SKM-1 (cell line): ENCODE measurements around the gene PAX8.

ENCODE experiments used
- DNase-seq: peaks from one replicate; lab custom pipeline; 2025; ENCODE audit not compliant: unreplicated experiment; lab: John Stamatoyannopoulos, UW

The PAX8 gene

DNA sequence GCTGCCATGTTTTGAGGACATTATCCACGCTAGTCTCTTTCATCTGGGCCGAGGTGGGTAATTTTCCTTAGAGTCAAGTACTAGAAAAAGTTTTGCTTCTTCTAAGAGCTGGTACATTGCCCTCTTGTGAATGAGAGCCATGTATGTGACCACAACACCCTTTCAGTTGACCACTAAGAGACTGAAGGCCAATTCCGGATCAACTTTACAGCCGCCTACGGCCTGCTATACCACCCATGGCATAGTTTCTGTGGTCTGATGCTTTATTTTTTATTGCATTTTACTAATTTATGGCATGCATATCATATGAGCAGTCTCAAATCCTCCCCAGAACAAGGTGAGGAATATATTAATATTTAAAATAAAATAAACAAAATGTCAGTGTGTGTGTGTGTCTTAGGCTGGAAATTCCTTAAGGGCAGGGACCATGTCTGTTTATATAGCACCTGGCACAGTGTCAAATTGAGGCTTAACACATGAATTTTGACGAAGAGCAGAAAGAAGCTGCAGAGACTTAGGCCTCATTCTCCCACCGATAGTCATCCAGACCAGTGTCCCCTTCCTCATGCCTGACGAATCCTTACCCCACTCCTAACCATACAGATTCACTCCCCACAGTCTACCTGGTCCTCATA lies 69.6 kb downstream of the PAX8 start:
- no peak for DNase-seq

DNA sequence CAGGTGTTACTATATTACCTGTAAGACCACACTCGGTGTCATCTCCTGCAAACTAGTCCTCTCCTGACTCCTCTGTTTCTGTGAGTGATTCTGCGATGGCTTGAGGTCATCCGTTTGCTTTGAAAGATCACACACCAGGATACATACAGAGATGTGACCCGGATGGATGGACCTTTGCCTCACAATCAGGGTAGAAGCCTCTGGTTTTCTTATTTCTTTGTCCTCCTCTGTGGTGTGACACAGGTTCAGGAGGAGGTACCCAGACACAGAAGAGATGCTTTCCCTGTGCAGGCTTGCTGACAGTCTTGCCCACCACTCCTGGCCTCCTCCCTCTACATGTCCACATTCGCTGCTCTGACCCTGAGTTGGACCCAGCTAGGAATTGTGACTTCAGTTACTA lies 70.3 kb downstream of the PAX8 start:
- DNase-seq = no peak

DNA sequence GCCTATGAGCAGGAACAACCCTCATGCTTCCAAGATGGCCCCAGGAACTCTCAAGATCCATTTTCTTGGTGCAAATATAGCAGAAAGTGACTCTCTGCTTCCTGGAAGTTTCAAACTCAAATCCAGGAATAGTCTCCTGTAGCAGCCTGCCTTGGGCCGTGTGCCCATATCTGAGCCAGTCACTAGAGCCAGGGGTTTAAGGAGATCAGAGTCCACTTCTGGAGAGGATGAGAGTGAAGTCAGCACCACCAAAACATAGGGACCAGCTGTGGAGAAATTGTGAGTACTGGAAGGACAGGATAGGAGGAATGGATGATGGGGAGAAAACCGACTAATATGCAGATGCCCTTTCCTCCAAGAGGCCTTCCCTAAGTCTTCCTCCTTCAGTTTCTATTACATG lies 71.7 kb downstream of the PAX8 start:
- no peak for DNase-seq

DNA sequence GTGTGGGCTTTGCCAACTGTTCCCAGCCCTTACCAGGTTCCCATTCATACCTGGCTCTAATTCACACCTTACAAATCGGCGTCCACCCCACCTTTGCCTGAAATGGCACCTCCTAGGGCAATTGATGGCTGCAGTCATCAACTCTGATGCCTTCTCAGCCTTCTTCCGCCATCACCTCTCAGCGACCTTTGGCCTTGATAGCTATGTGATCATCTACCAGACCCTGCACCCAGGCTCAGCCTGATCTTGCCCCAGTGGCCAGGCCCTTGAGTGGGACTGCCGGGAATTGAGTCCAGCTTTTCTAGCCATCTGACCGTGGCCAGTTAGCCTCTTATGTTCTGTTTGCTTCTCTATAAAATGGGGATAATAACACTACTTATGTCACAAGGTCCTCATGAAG lies 72.5 kb downstream of the PAX8 start:
- DNase-seq = no peak

DNA sequence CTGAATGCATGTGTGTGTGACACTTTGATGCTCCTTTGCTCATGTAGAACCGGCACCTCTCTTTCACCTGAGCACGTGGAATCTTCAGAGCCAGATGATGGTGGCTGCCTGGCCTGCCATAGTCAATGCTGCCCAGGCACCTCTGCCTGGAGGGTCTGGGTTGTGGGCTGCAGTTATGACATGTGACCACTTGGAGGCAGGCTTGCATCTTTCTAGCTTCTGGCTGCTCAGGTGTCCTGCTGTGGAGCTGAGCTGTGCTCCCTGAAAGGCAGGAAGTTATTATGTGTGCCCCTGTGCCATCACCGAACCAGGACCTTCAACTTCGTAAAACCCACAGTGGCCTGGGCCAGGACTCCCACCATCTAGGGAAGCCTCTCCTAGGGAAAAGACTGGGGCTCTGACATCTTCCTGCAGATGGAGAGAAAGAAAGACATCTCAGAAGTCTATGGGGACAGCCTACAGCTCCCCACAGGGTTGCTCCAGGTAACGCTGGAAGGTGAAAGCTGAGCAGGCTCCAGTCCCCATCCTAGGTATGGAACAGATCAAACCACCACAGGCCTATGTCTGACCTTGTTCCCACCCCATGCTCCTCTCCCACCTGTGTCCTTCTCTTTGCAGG lies 74.7 kb downstream of the PAX8 start:
- DNase-seq = peak; percentile 42

DNA sequence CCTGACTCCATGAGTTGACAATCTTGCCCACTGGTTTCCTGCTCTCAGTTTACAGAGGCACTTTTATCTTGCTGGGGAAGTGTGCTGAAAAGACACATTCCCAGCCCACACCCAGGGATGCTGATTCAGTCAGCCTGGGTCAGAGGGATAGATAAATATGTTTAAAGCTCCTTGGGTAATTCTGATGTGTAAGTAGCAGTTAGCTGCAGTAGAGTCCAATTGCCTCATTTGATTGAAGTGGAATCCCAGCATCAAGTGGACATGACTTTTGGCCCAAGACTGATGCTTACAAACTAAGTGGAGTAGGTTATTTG lies 75.5 kb downstream of the PAX8 start:
- no peak for DNase-seq

DNA sequence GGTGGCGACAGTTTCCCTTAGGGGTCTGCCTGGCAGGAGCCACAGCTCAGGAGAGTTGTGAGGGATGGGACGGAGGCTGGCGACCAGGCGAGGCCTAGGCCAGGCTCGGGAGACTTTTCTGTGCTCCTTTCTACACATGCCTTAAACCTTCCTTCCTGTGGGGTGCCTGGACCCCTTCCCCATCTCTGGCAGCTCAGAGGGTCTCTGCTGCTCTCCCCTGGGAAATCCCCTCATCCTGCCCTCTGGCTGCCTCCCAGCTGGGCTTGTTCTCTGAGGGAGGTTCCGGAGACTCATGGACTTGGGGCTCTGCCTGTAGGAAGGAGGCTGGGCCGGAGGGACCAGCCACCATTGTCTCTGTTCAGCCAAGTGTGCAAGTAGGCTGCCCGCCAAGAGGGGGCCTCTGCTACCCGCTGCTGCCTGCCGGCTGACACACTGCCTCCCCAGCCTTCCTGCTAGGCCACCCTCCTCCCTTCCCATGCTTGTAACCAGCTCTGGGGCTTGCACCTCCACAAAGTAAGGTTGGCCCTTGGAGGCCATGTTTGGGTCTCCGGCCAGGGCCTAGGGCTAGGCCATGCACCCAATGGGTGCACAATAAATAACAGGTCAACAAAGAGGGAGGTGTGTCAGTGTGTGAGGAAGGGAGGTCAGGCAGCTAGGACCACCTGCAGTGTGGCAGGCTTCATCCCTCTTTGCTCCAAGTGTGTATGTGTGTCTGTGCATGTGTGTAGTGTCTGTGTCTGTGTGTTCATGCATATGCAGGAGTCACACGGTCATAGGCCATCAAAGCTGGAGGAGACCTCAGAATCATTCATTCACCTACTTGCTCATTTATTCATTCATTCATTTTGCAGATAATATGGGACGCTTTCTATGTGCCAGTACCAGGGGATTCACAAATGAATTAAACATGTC lies 76.2 kb downstream of the PAX8 start:
- no peak for DNase-seq

DNA sequence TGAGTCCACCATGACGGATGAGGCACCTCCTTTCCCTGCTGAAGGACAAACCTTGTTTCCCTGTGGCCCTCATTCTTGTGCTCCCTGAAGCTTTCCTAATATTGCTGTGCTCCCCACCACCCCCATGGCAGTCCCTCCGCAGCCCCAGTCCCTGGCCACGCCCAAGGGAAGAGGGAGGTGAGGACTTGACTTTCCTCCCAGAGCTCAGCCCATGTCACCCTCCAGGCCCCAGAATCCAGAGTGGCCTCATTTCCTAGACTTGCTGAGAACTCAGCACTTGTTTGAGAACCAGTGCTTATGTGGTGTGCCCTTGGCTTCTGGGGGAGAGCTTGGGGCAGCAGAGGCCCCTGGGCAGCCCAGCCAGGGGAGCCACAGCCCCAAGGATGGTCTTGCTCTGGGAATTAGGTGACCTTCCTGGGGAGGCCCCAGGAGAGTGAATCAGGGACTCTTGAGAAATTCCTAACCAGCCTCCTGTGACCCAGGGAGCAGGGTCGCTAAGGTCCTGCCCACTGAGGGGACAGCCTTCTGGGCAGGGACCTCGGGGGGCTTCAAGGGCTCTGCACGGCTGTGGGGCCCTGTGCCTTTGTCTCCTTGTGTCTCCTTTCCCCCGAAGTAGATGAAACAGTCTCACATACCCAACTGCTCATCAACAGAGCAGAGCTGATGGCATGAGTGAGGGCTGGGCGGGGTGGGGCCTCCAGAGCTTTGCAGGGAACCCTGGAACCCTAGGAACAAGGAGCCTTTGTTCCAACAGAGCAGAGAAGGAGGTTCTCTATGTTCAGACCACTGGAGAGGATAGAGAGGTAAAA lies 77.0 kb downstream of the PAX8 start:
- DNase-seq = no peak

DNA sequence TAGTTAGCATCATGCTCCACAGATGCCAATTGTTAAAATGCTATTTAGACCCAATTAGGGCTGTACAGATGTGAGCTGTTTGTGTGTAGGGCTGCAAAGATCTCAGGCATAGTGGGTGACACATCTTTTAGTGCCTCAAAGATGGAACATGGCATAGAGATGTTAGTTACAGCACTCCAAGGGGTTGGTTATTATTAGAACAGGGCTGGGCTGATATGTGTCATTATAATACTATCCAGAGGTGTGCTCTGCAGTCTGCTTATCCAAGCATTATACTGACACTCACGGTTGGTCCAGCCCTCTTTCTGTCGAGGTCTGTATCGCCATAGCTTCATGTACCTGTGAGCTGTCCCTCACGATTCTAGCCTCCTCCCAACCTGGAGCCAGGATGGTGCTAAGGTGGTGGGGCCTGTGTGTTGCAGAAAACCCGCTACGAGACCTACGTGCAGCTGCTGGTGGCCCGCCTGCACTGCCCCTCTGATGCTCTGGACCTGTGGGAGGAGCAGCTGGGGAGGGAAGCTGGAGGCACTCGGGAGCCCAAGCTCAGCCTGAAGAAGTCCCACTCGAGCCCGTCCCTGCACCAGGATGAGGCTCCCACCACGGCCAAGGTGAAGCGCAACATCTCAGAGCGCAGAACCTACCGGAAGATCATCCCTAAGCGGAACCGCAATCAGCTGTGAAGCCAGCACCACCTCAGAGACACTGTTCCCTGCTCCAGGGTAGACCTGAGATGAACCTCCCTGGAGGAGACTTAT lies 77.8 kb downstream of the PAX8 start:
- DNase-seq = no peak

DNA sequence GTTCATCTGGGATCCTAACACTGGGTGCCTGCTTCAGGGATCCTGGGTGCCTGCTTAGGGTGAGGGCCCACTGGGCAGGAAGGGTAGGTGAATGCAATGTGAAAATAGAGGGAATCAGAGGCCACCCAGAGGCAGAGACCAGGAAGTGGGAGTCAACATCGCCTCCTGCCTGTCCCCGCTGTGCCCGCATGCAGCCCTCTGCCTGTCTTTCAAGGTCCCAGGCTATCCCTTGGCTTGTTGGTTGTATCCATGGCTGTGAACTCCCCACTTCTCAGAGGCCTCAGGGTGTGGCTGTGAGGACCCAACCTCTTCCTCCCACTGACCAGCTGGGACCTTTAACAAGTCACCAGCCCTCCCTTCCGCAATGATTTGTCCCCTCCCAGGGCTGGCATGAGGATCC lies 78.5 kb downstream of the PAX8 start:
- no peak for DNase-seq

DNA sequence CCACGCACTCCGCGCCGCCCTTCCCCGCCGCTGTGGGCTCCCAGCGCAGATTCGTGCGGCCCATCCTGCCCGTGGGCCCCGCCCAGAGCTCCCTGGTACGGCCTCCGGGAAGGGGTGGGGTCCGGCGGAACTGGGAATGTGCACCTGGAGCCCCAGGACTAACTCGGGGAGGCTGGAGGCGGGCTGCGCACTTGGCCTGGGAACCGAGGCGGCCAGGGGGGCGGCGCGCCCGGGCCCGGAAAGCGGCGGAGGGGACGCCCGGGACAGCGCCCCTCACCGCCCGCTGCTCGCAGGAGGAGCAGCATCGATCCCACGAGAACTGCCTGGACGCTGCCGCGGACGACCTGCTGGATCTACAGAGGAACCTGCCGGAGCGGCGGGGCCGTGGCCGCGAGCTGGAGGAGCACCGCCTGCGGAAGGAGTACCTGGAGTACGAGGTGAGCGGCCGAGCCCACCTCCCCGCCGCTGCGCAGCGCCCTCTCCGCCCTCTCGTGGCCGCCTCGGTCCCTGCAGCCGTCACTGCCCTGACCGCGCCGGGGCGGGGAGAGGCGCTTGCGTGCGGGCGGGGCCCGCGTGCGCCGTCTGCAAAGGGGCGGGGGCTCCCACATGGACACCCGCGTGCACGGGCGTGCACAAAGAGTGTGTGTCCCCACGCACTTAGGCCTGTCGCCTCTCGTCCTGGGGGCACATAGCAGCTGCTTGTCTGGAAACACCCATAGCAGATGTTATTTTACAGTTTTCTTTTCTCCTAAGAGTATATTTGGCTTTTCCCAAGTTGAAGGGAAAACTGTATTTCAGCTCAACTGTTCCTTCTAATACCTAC lies 79.7 kb downstream of the PAX8 start:
- no peak for DNase-seq

DNA sequence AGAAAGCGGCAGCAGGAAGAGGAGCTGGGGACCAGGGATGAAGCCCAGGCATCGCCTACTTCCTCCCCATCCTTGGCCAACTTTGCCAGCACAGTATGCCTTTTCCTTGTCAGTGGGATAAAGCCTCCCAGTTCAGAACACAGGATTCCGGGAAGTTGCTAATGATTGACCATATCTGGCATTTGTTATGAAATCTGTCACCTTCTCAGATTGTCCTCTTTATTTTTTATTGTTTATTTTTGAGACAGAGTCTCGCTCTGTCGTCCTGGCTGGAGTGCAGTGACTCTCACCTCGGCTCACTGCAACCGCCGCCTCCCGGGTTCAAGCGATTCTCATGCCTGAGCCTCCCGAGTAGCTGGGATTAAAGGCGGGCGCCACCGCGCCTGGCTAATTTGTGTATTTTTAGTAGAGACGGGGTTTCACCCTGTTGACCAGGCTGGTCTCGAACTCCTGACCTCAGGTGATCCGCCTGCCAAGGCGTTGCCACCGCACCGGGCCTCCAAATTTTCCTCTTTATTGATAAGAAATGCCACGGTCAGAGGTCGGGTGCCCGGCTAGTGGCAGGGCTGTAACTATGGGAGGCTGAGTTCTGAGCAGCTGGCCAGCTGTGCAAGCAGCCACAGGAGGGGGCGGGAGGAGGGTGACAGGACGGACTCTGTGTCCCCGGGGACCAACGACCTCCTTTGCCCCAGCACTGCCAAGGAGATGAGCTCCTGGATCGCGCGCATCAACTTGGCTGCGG lies 80.5 kb downstream of the PAX8 start:
- no peak for DNase-seq

DNA sequence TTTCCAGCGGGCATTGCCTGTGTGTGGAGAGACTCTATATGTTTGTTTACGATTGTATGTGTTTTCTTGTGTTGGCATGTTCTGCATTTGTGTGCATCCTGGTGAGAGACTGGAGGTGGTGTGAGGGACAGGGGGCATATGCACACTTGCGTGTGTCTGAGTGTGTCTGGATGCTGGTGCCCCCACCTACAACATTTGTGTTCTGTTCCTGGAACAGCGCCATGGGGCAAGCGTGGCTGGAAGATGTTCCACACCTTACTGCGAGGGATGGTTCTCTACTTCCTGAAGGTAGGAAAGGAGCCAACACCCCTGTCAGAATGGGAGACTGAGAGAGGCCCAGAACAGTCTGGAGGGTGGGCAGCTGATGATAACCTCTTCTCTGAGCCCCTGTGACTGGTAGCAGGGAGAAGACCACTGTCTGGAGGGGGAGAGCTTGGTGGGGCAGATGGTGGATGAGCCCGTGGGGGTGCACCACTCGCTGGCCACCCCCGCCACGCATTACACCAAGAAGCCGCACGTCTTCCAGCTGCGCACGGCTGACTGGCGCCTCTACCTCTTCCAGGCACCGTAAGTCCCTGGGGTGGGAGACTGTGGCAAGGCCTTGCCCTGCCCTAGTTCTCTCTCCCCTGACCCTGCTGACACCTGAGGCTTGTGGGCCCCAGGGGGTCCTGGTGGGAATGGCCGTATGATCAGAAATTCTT lies 81.2 kb downstream of the PAX8 start:
- no peak for DNase-seq

DNA sequence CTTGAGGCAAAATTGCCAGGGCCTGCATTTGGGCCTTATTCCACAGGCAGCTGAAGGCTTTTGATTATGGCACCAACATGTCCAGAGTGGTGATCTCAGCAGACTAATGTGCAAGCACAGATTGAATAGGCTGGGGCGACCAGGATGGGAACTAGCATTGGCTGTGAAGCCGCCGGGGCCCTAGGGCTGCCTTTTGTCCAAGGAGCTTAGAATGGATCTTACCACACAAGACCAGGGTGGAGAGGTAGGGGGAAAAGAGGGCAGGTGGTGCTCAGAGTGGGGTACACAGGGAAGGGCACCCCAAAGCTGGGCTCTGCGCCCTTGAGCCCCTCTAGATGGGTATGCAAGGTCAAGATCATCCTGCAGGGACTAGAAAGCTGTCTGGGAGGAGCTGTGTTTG lies 81.9 kb downstream of the PAX8 start:
- no peak for DNase-seq

DNA sequence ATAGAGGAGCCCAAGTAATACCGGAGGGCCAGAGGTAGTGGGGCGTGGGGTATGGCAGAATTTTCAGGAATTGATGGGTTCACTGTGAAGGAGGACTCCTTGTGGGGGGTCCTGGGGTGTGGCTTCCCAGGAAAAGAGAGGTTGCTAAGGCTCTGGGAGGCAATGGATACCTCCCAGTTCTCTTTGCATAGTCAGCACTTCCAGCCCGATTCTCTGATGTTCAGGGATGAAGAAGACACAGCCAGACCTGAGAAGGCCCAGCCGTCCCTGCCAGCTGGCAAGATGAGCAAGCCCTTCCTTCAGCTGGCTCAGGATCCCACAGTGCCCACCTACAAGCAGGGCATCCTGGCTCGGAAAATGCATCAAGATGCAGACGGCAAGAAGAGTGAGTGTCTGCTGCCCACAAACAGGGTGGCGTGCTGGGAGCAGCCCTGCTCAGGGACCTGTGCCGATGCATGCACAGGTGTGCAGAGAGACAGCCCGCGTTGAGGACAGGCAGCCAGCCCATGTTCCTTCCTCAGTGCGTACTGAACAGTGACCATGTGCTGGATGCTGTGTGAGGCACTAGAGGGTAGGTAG lies 82.7 kb downstream of the PAX8 start:
- DNase-seq = no peak

DNA sequence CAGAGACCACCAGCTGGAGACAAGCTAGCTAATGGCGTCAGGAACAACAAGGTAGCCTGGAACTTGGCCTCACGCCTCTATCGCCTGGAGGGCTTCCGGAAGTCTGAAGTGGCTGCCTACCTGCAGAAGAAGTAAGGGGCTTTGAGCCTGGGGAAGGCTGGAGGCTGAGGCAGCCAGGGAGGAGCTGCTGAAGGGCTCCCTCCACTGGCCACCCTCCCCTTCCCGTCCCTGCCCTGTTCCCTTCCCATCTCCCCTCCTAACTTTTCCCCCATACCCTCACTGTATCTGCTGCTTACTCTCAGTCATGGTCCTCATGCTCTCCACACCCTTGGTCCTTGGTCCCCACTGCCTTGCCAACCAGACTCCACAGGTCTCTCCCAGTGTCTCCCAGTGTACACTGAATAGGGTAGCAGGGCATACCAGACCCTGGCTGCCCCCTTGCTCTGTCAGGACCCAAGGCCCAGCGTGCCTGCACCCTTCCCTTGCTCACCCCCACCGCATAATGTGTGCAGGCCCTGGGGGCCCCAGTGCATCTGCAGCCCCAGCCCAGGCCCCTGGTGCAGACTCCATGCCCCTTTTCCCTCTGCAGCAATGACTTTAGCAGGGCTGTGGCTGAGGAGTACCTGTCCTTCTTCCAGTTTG lies 86.1 kb downstream of the PAX8 start:
- no peak for DNase-seq

DNA sequence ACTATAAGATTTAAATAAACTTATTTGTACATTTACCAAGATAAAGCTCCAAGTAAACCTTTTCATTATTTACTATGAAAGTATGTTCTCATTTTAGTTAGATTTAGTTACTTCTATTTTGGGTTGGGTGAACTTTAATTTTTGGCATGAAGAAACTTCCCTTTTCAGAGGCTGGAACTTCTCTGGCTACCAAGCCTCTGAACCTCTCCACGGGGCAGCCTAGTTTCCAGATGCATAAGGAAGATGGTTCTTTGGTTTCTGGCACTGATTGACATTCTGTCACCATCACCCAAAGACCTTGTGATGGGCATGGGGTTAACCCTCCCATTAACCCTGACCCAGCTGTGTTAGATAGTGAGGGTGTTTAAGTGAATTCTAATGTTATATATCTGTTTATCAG lies 87.8 kb downstream of the PAX8 start:
- DNase-seq = no peak

DNA sequence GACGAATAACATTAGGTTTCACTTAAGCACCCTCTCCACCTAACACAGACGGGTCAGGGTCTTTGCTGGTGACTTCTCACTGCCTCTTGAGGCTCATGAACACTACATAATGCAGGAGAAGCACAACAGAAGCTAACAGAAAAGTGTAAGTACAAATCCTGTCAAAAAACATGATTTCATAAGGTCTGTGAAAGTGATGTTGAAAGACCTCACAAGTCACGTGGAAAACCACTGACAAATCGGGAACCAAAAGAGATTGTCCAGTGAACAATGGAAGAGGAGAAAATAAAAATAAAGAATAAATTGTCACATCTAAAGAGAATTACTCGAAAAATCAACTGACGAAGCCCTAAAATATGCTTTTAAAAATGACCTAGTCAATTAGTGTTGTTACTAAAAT lies 91.0 kb downstream of the PAX8 start:
- DNase-seq = peak; percentile 43
